NCI-H2029 (cell line): ENCODE measurements around the gene OLFML3.
"Not testable (repeated sequence)": the region's sequence is repeated elsewhere in the genome, so short reads cannot be mapped to it uniquely, and the experiment has no call there.

Source experiments
- DNase-seq: peaks from one replicate; lab custom pipeline; 2025; lab: John Stamatoyannopoulos, UW

The OLFML3 gene

DNA sequence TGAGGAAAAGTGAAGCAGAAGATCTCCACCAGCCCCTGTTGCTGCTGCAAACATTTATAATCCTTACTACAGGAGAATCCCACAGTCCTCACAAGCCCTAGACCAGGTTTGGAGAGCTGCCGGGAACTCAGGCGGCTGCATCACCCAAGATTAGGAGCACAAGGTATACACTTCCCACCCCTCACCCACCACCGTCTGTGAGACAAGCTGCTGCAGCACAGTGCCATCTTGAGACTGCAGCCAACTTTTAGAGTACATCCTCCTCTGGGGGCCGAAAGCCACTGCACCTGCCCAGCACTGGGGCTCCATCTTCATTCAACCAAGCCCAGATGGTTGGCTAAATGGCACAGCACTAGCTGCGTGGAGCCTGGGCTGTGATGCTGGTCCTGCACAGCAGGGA, 13.8 kb downstream of the OLFML3 start:
- no peak for DNase-seq

DNA sequence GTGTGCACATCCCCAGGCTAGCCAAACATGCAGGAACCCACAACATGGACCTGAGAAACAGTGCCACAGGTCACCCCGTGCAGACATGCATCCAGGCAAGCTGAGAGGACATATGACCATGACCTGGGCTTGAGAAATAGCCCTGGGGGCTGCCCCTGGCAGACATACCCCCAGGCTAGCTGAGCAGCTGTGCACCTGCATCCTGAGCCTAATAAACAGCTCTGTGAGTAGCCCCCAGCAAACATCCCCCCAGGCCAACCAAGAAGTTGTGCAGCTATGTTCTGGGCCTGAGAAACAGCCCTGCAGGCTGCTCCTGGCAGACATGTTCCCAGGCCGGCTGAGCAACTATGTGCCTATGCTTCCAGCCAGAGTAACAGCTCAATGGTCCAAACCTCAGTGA, 14.5 kb downstream of the OLFML3 start:
- DNase-seq, result no peak

DNA sequence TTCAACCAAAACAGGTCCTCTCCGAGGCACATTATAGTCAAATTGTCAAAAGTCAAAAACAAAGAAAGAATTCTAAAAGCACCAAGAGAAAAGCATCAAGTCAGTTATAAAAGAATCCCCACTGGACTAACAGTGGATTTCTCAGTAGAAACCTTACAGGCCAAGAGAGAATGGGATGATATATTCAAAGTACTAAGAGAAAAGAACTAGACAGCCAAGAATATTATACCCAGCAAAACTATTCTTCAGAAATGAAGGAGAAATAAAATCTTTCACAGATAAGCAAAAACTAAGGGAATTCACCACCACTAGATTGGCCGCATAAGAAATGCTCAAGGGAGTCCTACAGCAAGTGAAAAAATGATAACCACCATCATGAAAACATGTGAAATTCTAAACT, 16.1 kb downstream of the OLFML3 start:
- DNase-seq, result no peak

DNA sequence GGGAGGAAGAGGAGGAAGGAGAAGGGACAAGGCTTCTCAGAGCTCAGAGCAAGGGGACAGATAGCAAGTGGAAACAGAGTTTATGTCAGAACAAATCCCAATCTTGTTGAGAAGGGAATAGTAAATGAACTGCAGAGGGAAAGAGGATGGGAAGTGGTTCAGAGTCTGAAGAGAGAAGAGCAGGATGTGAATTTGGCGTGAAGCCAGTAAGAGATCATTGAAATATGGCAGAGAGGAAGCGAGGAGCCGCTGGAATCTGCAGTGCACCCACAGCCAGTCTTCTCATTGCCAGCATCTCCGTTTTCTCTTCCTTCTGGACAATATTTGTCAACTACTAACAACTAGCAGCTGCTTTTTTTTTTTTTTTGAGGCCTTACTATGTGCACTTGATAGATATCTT, 19.1 kb downstream of the OLFML3 start:
- DNase-seq, result no peak

DNA sequence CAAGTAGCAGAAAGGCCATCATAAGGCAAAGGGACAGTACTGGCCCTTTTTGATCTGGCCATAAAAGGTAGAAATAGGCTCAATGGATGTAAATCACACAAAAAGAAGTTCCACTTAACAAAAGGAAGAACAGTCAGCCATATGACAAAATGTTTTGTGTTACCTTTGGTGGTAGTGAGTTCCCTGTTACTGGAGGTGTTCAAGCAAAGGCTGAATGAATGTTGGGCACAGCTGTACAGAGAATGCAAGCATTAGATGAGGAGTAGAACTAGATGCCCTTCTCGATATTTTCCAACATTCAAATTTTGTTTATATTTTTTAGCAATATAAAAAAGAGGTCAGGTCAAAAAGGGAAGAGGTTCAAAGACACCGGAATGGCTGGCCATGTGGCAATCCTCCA, 20.0 kb downstream of the OLFML3 start:
- DNase-seq, result no peak

DNA sequence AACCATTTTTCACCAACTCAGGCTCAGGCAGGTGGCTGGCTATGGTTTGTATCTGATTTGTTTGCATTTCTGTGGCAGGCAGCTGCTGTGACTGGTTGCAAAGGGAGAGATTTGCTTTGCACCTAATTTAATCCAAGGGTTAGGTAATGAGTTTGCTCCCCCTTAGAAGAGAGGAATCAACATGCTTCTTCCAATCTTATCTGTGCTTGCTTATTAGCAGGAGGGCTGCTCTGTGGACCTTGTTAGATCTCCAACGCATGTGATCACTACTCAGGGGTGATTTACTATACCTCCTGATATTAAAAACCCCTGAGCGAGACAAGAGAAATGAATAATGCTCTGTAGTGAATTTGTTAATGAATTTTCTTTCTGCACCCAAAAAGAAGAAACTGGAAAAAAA, 20.5 kb downstream of the OLFML3 start:
- DNase-seq, result no peak

DNA sequence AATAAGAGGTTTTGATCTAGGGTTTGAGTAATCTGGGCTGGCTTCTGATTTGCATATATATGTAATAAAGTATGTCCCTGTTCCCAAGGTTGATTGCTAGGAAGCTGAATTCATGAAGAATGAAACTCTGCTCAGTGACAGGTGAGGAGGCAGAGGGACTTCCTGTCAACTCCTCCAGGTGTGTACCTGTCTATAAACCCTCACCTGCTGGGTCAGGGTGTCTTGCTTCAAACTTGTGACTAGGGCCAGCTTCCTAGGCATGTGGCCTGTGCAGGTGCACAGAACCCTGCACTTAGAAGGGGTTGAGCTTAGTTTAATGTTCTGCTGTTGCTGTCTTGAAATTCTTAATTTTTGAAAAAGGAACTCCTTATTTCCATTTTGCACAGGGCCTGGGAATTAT, 21.1 kb downstream of the OLFML3 start:
- DNase-seq, result no peak

DNA sequence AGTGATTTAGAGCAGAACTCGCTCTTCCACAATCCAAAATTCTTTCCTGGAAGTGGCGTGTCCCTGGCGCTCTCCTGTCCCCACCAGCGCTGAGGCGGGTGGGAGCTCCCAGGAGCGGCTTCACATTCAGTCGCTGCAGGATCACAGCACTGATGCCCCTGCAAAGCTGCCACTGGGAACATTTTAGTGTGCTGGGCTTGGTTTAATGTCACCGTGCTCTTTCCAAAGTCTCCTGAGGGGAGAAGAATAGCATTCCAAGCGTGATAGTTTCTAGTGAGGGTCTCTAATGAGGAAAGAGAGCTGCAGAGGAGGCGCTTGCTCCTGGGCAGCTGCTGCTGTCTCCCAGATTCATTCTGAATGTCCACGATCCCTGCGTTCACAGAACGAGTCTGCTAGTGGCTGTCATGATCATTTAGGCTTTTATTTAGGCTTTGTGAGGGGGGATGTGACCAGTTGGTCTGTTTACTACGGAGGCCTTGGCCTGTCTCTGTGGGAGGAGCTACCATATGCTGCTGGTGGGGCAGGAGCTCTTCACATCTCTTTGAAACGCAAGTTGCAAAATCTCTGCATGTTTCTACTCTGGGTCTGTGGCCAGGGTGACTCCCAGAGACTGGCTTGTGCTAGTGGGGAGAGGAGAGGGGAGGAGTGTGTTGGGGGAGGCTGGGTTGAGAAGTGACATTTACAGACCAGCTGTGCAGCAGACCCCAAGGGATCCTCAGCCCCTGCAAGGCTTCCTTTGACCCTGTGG, 23.4 kb downstream of the OLFML3 start:
- no peak for DNase-seq

DNA sequence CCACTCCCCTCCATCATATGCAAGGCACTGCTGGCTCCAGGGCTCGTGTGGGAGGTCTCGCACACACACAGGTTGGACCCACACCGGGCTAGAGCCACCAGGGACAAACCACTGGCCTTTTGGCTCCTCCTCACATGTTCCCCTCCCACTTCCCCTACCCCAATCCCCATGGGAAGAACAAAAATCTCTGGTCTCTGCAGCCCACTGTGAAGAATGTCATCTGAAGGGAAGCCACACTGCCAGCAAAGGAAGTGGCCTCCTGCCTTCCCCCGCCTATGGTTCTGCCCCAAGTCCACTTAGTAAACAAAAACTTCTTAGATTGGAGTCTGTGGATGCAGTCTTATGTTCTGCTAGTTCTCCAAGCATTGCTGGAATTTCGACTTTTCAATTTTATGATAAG, 24.2 kb downstream of the OLFML3 start:
- no peak for DNase-seq

DNA sequence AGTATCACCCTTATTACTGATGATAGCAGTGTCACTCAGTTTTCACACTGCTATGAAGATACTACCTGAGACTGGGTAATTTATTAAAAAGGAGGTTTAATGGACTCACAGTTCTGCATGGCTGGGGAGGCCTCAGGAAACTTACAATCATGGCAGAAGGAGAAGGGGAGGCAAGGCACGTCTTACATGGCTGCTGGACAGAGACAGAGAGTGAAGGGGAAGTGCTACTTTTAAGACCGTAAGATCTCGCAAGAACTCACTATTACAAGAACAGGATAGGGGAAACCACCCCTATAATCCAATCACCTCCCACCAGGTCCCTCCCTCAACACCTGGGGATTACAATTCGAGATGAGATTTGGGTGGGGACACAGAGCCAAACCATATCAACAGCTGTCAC, 27.6 kb downstream of the OLFML3 start:
- DNase-seq, result not testable (repeated sequence)

DNA sequence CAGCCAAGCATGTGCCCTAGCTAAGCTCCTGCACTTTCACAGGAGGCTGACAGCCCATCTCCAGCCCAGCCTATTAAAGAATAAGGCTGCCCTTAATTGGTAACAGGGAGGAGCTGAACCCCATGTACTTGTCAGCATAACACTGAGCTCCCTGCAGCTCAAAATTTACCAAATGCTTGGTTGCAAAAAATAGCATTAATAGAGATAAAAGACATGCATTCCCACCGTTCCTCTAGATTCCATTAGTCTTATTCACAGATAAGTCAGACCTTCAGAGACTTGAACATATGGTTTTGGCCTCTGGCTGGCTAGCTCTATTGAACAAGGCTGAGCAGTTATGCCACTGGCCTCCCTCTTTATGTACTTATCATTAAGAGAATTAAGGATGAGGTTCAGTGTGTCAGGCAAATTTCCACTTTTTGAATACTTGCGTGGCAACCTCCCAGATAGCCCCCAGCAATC, 29.2 kb downstream of the OLFML3 start:
- DNase-seq, result no peak

DNA sequence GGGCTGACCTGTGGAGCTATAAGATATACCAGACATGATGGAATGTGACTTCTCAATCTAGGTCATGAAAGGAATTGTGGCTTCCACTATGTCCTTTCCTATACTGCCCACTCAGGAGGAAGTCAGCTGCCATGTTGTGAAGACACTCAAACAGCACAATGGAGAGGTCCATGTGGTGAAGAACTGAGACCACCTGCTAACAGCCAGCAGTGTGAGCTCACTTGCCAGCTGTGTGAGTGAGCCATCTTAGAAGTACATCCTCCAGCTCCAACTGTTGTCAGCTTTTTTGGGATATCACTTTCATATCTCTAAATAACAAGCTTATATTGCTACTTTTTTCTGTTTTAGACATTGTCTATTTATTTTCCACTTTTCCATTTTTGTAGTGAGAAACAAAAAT, 29.7 kb downstream of the OLFML3 start:
- DNase-seq, result no peak

DNA sequence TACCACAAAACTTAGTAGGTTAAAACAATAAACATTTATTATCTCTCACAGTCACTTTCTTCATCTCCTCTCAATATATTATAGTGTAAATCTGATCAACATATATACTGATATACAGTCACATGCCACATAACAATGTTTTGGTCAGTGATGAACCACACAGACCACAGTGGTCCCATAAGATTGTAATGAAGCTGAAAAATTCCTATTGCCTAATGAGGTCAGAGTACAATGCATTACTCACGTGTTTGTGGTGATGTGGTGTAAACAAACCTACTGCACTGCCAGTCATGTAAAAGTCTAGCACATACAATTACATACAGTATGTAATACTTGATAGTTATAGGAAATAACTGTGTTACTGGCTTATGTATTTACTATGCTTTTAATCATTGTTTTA, 30.1 kb downstream of the OLFML3 start:
- DNase-seq, result no peak

DNA sequence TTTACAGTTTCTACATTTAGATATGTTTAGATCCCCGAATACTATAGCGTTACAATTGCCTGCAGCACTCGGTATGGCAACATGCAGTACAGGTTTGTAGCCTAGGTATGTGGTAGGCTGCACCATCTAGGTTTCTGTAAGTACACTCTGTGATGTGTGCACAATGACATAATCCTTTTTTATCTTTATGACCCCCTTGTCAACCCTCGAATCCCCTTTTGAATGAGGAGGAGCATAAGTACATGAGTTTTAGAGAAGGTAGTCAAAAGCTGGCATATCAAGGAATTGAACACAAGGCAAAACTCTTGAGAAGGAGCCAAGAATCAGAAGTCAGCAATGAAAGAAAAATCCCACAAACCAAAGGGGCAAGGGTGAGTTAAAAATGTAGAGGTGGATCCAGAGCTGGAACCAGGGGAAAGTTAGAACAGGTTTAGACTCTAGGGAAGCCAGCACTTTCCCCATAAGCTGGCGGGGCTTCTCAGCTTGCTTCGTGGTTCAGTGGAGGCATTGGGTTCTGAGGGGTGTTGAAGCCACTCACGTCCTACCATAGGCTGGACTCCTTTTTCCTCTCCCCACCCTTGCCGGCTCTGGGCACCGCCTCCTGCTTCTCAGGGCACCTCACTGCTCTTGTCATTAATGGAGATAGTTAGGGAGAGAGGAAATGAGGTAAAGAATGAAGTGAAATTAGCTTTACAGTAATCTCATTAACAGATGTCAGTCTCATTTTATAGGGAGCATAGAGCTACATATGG, 31.3 kb downstream of the OLFML3 start:
- DNase-seq, result no peak

DNA sequence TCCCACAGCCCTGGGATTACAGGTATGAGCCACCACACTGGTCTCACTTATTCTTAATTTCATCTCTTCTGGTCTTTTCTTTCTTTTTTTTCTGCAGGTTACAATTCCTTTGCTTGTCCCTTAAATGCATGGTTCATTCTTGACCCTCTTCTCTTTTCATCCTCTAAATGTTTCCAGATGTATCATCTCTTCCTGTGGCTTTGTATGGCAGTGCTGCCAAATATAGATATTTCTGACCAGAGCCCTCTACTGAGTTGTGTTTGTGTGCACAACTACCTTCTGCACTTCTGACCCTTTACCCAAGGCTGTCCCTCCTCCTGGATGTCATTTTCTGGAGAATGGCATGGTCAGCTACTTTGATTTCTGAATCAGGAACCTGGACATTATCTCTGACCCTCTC, 32.5 kb downstream of the OLFML3 start:
- no peak for DNase-seq

DNA sequence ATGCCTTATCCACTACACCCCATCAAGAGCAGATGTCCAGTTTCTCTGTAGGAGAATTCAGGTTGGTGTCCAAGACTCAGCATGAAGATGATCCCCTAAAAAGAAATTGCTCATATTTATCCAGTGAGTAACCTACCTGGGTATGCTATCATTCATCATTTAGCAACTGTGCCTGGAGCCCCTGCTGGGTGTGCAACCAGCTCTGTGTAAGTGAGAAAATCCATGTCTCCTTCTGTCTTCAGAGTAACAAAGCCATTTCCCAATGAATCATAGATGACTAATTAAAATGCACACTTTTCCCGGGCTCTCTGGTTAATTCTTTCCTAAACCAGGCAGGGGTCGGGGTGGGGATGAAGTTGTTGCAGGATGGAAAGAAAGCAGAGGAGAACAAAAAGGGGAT, 35.8 kb downstream of the OLFML3 start:
- no peak for DNase-seq

DNA sequence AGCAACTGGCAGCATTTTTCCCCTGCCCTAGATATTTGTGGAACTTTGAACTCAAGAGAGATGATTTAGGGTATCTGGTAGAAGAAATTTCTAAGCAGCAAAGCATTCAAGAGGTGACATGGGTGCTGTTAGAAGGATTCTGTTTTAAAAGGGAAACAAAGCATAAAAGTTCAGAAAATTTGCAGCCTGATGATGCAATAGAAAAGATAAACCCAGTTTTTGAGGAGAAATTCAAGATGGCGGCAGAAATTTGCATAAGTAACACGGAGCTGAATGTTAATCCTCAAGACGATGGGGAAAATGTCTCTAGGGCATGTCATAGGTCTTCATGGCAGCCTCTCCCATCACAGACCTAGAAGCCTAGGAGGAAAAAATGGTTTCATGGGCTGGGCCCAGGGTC, 40.5 kb downstream of the OLFML3 start:
- not testable (repeated sequence) for DNase-seq

DNA sequence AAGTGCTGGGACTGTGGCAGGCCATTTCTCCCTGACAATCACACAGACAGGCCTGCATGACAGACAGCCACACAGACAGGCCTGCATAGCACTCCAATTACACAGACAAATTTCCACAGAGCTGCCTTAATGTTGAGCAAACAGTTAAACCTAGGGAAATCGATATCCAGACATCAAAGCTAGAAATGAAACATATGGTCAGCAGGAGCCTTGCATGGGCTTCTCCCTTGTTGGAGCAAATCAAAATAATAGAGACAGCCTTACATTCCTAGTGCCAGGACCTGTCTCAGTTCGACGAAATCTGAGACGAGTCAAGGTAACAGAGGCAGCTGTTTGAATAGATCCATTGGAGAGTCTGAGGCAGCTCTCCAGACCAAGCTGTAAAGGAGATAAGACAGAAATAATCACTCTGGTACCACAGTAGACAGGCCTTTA, 42.4 kb downstream of the OLFML3 start:
- no peak for DNase-seq

DNA sequence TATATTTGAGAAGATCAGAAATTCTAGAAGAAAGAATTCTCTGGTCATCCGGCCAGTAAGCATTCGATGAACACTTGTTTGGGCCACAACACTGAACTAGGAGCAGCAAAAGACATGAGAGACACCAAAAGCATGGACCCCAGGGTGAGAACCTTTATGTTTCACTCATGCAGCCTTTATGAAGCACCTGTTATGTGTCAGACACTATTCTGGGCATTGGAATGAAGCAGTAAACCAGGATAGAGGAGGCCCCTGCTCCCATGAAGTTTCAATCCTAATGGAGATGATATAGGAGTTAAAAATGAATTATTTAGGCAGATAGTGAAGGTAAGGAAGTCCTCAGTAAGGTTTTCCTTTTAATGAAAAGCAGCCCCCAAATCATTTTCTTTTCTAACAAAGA, 43.6 kb downstream of the OLFML3 start:
- no peak for DNase-seq

DNA sequence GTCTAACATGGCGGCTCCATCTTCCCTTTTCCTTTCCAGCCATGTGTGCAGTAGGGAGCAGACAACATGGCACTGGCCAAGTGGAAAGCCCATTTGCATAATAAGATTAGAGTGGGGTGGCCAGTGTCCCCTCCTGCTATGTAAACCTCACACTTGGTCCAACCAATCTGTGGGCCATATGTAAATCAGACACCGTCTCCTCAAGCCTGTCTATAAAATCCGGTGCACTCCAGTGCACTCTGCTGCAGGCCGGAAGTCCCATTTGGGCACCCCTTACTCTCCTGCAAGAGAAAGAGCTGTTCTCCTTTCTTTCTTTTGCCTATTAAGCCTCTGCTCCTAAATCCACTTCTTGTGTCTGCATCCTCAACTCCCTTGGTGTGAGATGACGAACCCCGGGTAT, 44.1 kb downstream of the OLFML3 start:
- no peak for DNase-seq

DNA sequence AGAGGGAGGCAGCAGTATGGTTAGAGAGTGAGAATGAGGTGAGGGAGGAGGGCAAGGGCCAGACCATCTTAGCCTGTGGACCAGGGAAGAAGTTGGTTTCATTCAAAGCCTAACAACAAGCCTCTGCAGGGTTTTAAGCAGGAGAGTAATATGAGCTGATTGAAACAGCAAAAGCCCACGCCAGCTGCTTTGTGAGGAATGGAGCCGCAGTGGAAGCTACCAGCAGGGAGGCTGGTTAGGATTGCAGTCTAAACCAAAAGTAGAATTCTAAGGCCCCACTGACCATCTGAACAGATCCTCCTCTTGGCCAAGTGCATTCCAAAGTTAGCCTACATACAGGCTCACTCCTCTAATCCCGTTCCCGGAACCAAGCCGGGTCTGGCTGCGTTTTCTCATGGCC, 44.8 kb downstream of the OLFML3 start:
- DNase-seq, result no peak

DNA sequence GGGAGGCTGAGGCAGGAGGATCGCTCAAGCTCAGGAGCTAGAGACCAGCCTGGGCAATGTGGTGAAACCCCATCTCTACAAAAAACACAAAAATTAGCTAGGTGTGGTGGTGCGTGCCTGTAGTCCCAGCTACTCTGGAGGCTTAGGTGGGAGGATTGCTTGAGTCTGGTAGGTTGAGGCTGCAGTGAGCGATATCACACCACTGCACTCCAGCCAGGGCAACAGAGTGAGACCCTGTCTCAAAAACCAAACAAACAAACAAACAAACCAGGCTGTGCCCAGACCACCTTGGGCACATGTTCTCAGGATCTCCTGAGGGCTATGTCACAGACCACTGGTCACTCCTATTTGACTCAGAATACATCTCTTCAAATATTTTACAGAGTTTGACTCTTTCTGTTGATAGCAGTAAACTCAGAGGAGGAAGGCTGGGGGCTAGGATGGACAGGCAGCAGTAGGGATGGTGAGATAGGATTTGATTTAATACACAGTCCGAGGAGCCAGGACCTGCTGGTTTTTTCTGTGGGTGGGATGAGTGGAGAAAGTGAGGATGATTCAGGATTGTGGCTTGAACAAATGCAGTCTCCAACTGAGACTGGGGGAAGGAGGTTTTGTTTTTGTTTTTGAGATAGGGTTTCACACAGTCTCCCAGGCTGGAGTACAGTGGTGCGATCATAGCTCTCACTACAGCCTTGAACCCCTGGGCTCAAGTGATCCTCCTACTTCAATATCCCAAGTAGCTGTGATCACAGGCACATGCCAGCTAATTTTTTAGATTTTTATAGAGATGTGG, 46.5 kb downstream of the OLFML3 start:
- no peak for DNase-seq

DNA sequence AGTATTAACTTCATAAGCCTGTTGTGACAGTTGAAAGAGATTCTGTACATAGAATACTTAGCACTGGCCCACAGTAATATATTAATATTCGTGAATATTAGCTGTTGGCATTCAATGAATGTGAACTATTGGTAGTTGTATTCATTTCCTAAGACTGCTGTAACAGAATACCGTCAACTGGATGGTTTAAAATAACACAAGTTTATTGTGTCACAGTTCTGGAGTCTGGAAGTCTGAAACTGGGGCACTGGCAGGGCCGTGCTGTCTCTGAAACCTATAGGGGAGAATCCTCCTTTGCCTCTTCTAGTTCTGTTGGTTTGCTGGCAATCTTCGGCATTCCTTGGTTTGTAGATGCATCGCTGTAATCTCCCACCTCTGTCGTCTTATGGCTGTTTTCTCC, 47.5 kb downstream of the OLFML3 start:
- DNase-seq, result no peak
